ENCODE results near the gene TNNT3. TPM values are rescaled to one million over a fixed set of nuclear protein-coding genes. Genes with fewer than 3 reads are reported as not detected.

The TNNT3 gene
- total RNA-seq, 1 donor: not detected

DNA sequence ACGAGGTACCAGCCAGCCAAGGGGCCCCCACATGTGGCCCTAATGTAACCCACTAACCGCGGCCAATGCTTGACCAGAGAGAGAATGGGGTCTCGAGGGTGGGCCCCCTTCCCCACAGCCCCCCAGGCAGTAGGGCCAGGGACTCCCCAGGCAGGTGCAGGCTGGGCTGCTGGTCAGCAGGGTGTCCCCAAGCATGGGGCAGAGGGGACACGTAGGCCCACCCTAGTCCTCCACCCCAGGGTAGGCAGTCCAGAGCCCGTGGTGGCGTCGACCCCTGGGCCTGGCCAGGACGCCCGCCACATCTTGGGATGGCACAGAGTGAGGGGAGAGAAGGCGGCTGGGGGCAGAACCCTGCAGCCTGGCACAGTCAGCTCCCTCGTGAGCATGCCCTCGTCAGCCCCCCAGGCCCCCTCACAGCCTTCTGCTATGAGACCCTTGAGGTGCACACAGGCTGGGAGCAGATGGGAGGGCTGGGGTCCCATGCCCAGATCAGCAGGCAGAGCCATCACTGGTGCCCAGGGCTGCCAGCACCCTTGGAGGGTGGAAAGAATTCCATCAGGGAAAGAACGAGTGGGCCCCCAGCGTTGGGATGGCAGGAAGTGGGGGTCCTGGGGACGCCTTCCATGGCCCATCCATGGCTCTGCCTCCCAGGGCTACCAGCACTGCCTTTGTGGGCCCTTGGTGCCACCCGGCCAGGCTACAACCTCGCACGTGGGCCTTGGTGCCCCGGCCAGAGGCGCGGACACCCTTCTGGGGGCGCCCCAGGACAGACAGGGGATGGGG, 6.1 kb downstream of the TNNT3 start:
- DNase-seq (ENCODE audit: low read depth): no peak
- TF ChIP-seq, protein P1, sequence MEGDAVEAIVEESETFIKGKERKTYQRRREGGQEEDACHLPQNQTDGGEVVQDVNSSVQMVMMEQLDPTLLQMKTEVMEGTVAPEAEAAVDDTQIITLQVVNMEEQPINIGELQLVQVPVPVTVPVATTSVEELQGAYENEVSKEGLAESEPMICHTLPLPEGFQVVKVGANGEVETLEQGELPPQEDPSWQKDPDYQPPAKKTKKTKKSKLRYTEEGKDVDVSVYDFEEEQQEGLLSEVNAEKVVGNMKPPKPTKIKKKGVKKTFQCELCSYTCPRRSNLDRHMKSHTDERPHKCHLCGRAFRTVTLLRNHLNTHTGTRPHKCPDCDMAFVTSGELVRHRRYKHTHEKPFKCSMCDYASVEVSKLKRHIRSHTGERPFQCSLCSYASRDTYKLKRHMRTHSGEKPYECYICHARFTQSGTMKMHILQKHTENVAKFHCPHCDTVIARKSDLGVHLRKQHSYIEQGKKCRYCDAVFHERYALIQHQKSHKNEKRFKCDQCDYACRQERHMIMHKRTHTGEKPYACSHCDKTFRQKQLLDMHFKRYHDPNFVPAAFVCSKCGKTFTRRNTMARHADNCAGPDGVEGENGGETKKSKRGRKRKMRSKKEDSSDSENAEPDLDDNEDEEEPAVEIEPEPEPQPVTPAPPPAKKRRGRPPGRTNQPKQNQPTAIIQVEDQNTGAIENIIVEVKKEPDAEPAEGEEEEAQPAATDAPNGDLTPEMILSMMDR (IDR thresholded peaks at IDR 0.05; ENCODE audit: insufficient read depth, low read depth, low read length): no peak
- no peak overlapping the region for H3K4me3 ChIP-seq (ENCODE audit: low read depth, low read length)

DNA sequence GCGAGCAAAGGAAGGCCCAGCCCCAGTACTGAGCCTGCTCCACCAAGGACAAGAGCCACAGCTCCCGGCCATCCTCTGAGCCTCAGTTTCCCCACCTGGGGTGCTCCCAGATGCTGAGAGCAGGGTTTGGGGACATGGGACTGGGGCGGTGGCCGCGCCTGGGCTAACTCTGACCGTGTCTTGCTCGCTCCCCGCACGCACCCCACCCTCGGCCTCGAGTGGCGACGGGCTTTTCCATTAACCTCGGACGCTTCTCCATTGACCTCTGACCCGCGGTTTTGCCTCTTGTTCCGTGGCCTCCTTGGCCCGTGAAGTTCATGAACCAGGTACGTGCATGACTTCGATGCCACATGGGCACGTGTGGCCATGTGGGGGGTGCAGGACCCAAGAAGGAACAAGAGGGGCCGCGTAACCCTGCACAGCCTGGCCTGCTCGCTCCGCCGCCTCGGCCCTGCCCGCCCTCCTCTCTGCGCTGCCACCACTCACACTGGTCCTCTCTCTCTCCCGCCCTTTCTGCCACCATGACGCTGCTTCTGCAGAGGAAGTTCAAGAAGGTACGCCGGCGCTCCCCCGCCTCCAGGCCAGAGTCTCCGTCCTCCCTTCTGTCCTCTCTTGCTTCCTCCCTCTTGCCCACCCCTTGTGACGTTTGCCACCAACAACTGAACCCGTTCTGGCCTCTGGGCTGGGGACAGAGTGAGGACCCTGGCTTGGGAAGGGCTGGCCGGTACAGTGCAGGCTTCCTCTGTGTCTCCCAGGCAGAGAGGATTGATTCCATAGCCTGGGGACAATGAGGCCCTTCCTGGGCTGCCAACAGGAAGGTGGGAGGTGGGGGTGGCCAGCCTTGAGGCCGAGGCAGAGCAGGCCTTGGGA, 6.9 kb downstream of the TNNT3 start:
- TF ChIP-seq, protein P1 (IDR thresholded peaks at IDR 0.05; ENCODE audit: insufficient read depth, low read depth, low read length): no peak
- DNase-seq (ENCODE audit: low read depth): no peak
- no peak overlapping the region for H3K4me3 ChIP-seq (ENCODE audit: low read depth, low read length)

DNA sequence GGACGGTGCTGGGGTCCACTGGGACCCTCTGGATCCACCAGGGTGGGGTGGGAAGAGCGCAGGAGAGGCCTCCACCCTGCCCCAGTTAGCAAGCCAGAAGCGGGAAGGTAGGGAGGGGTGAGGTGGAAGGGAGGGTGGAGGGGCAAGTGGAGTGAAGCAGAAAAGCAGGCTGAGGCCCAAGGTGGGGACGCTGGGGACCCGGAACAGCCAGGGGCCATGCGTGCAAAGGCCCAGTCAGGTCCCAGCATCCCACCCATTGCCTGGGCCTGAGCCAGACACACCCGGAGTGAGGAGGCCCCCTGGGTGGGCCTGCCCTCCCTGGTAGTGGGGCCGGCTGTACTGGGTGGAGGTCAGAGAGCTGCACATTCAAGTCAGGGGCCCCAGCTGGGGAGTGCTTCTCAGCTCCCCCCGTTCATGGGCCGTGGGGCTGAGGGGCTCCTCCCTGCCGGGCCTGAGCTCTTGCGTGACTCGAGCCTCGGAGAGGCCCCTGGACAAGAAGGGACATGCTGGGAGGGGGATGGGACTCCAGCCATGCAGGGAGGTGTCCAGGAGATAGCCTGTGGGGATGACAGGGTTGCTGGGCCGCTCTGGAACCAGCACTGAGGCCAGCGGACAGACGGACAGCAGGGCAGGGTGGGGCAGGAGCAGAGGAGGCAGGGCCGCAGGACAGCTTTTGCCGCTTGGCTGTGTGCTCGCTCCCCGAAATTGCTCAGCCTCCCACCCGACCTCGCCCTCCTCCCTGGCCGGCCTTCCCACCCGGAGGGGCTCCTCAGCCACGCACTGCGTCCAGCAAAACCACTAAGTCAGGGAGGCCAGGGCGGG, 7.7 kb downstream of the TNNT3 start:
- TF ChIP-seq, protein P1 (IDR thresholded peaks at IDR 0.05; ENCODE audit: insufficient read depth, low read depth, low read length): no peak
- DNase-seq (ENCODE audit: low read depth): no peak

GRCh38 chr11:1927848-1928469, 8.5 kb downstream of the TNNT3 start:
- H3K4me3 ChIP-seq (ENCODE audit: low read depth, low read length): no peak overlapping the region
- DNase-seq (ENCODE audit: low read depth): no peak
- TF ChIP-seq, protein P1 (IDR thresholded peaks at IDR 0.05; ENCODE audit: insufficient read depth, low read depth, low read length): no peak

More for the DNA sequence above, 7.7 kb downstream of the TNNT3 start:
- no peak overlapping the region for H3K4me3 ChIP-seq (ENCODE audit: low read depth, low read length)

GRCh38 chr11:1928470-1928890, 9.0 kb downstream of the TNNT3 start:
- no peak for DNase-seq (ENCODE audit: low read depth)
- TF ChIP-seq, protein P1 (IDR thresholded peaks at IDR 0.05; ENCODE audit: insufficient read depth, low read depth, low read length): no peak
- no peak overlapping the region for H3K4me3 ChIP-seq (ENCODE audit: low read depth, low read length)
